ENCODE results near the gene SULT4A1. TPM values are rescaled to one million over a fixed set of nuclear protein-coding genes. Genes with fewer than 3 reads are reported as not detected.

The SULT4A1 gene
- total and polyA plus RNA-seq, 2 of the 8 experiments (the other 6 are each of a cell fraction or from before 2014, with no cell fraction given) = 9.1 to 11.8 TPM

GRCh38 chr22:43835736-43836135 is 26.6 kb downstream of the SULT4A1 start:
- H3K9me3 ChIP-seq (ENCODE audit: insufficient read depth in 2 of 2, low read depth in 1 of 2, low read length in 1 of 2) = no peaks in the 10 kb centered on the region
- H4K8ac ChIP-seq (ENCODE audit: extremely low read depth, insufficient read depth, low read length) = no peak overlapping the region
- no peak for DNase-seq (ENCODE audit: low read depth in 1 of 2, low spot score in 2 of 2)
- H2BK20ac ChIP-seq (ENCODE audit: low read length) = no peak overlapping the region
- H4K20me1 ChIP-seq (replicated peaks in 1 of 2; ENCODE audit: control insufficient read depth in 1 of 2, insufficient read depth in 2 of 2, low read length in 2 of 2) = peaks cover 2 to 6% of the 10 kb centered on the region in 2 experiments
- no peak overlapping the region for H3K9ac ChIP-seq (replicated peaks in 1 of 4; ENCODE audit: extremely low read depth in 1 of 4, low read depth in 3 of 4, low read length in 3 of 4)
- H3K79me2 ChIP-seq (ENCODE audit: control insufficient read depth in 1 of 2, insufficient read depth in 2 of 2, low read length in 2 of 2) = no peaks in the 10 kb centered on the region
- H2AFZ ChIP-seq (ENCODE audit: low read length) = no peak overlapping the region
- FAIRE-seq = no peak
- H2AK5ac ChIP-seq (ENCODE audit: low read depth, low read length) = no peak overlapping the region
- H3K4me2 ChIP-seq (ENCODE audit: insufficient read depth in 1 of 2, low read depth in 2 of 2, low read length in 2 of 2) = no peak overlapping the region
- no peak overlapping the region for H3K56ac ChIP-seq (replicated peaks; ENCODE audit: insufficient read length, low read depth, low read length)
- no peak for TF ChIP-seq USF2 (IDR thresholded peaks at IDR 0.05; ENCODE audit: low read length)
- no peak for TF ChIP-seq HDAC2 (IDR thresholded peaks at IDR 0.05; ENCODE audit: borderline replicate concordance in 1 of 2, low read depth in 2 of 2, low read length in 2 of 2)
- POLR2A ChIA-PET (ENCODE audit: partially characterized antibody) = interaction anchor here (1.2 to 3.5 kb wide), 3 partner anchors 9 to 18 kb away, joined by 4 to 12 read pairs (median 4); no protein-coding TSS in a partner anchor
- H2BK12ac ChIP-seq (ENCODE audit: low read depth, low read length) = no peak overlapping the region
- no peaks in the 10 kb centered on the region for H3K27me3 ChIP-seq (replicated peaks in 1 of 4; ENCODE audit: control insufficient read depth in 3 of 4, extremely low read depth in 1 of 4, insufficient read depth in 3 of 4, low read length in 3 of 4)
- H3K23me2 ChIP-seq (ENCODE audit: low read depth, low read length) = no peaks in the 10 kb centered on the region
- no peak overlapping the region for H3K4ac ChIP-seq (replicated peaks; ENCODE audit: insufficient read length, low read depth, low read length)
- no peak overlapping the region for H2BK120ac ChIP-seq (replicated peaks; ENCODE audit: low read depth, low read length)
- WGBS, 2 experiments (ENCODE audit: extremely low coverage in 1 of 2, insufficient coverage in 1 of 2, insufficient read length in 1 of 2, insufficient replicate concordance in 2 of 2, low coverage in 1 of 2, low lambda C conversion rate in 2 of 2, missing lambda C conversion rate in 1 of 2) = 97% methylated on average over 10 of the region's 13 CpGs; no CpG with 5 or more reads in 1 of the 2 experiments
- no peak overlapping the region for H2BK5ac ChIP-seq (ENCODE audit: low read depth, low read length)
- H3K18ac ChIP-seq (ENCODE audit: extremely low read depth, low read length) = no peak overlapping the region
- H2BK15ac ChIP-seq (ENCODE audit: low read length) = no peak overlapping the region
- CTCF ChIA-PET (ENCODE audit: partially characterized antibody) = interaction anchor here (0.8 to 1.8 kb wide), 4 partner anchors 9 to 14 kb away, joined by 4 to 5 read pairs (median 4); no protein-coding TSS in a partner anchor
- no peak overlapping the region for H4K91ac ChIP-seq (replicated peaks; ENCODE audit: insufficient read length, low read length)
- no peak overlapping the region for H3K23ac ChIP-seq (ENCODE audit: insufficient read length)
- no peak overlapping the region for H3K27ac ChIP-seq (ENCODE audit: low read depth, low read length)
- H3K4me3 ChIP-seq (ENCODE audit: extremely low read depth in 1 of 4, insufficient read depth in 2 of 4, low read depth in 3 of 4, low read length in 4 of 4) = no peak overlapping the region
- H3K36me3 ChIP-seq (ENCODE audit: control insufficient read depth in 2 of 4, insufficient read depth in 4 of 4, low read length in 3 of 4) = peaks cover 0 to 11% (median 1%) of the 10 kb centered on the region in 4 experiments; a peak in 5 of 8 replicates
- H3K14ac ChIP-seq (ENCODE audit: insufficient read length) = no peak overlapping the region
- H3K4me1 ChIP-seq (replicated peaks in 1 of 4; ENCODE audit: control insufficient read depth in 3 of 4, insufficient read depth in 4 of 4, low read length in 3 of 4) = peaks cover 0 to 3% (median 0%) of the 10 kb centered on the region in 4 experiments; a peak in 1 of 7 replicates
- no peak overlapping the region for H4K5ac ChIP-seq (ENCODE audit: insufficient read length, low read depth, low read length)
- peaks cover 12% of the 10 kb centered on the region; the same call in 1 of the 2 replicates for H3K79me1 ChIP-seq (ENCODE audit: low read depth, low read length)
